IMR-90 (cell line): ENCODE data around the gene RGS16. TPM values are rescaled to one million over a fixed set of nuclear protein-coding genes. Genes with fewer than 3 reads are reported as not detected.

ENCODE experiments used
- ATAC-seq: fragments of 200-7000 bp; cut with Tn5 transposase; 2 replicates; pipeline ENCODE4 v1.9.1; 2020; ENCODE audit warnings: low read depth, mild to moderate bottlenecking, moderate library complexity
- BruUV-seq: library from RNA; stranded (reverse); fragments of 400-500 nt; replicated peaks from 2 replicates; lab custom pipeline; 2021; lab: Mats Ljungman, UMichigan
- CTCF ChIA-PET: fragments of 300-600 bp; formaldehyde crosslinking; extraction: SDS; loops from one replicate; lab custom pipeline; 2021; ENCODE audit warnings: antibody characterized with exemption; lab: Yijun Ruan, JAX
- POLR2A ChIA-PET: fragments of 300-600 bp; sonication (Branson Sonifier 250); formaldehyde crosslinking; loops from one replicate; lab custom pipeline; 2022; ENCODE audit warnings: antibody characterized with exemption; ENCODE audit not compliant: unreplicated experiment; lab: Charles Lee
- DNase-seq: peaks from one replicate; pipeline ENCODE4 v3.0.0; 2013
- H2AFZ ChIP-seq: replicated peaks from 2 replicates; pipeline ENCODE3; 2013; ENCODE audit warnings: low read length, mild to moderate bottlenecking; ENCODE audit not compliant: poor library complexity
- H2AK5ac ChIP-seq: 2 replicates; pipeline ENCODE4 v1.6.1; 2013; ENCODE audit warnings: low read depth, low read length, inconsistent platforms
- H2AK9ac ChIP-seq: replicated peaks from 2 replicates; pipeline ENCODE3; 2013; ENCODE audit warnings: mild to moderate bottlenecking, low read depth, low read length, moderate library complexity; ENCODE audit not compliant: poor library complexity
- H2BK120ac ChIP-seq: 2 replicates; pipeline ENCODE4 v1.6.1; 2013; ENCODE audit warnings: low read depth, low read length, inconsistent platforms
- H2BK15ac ChIP-seq: 3 replicates; pipeline ENCODE4 v1.6.1; 2013; ENCODE audit warnings: low read depth, low read length, inconsistent platforms
- H2BK20ac ChIP-seq: 2 replicates; pipeline ENCODE4 v1.6.1; 2013; ENCODE audit warnings: low read depth, mild to moderate bottlenecking, inconsistent platforms, low read length, moderate library complexity
- H2BK5ac ChIP-seq: 2 replicates; pipeline ENCODE4 v1.6.1; 2013; ENCODE audit warnings: mild to moderate bottlenecking, low read depth, low read length, inconsistent platforms; ENCODE audit not compliant: poor library complexity, severe bottlenecking
- H3K14ac ChIP-seq: replicated peaks from 2 replicates; pipeline ENCODE4 v1.6.1; 2013; ENCODE audit warnings: low read depth, low read length, inconsistent platforms
- H3K18ac ChIP-seq: 2 replicates; pipeline ENCODE4 v1.6.1; 2013; ENCODE audit warnings: low read depth, low read length, control low read depth
- H3K23ac ChIP-seq: 2 replicates; pipeline ENCODE4 v1.6.1; 2013; ENCODE audit warnings: low read depth, low read length, inconsistent platforms
- H3K27ac ChIP-seq: 2 replicates; pipeline ENCODE4 v1.5.1; 2013; ENCODE audit warnings: mild to moderate bottlenecking, control low read depth, low read length; ENCODE audit not compliant: insufficient read depth
- H3K27me3 ChIP-seq: 2 replicates; pipeline ENCODE4 v1.6.1; 2013; ENCODE audit warnings: low read length; ENCODE audit not compliant: control insufficient read depth, insufficient read depth
- H3K36me3 ChIP-seq: 2 replicates; pipeline ENCODE4 v1.6.1; 2013; ENCODE audit warnings: low read length, mixed read lengths; ENCODE audit not compliant: control insufficient read depth, insufficient read depth
- H3K4ac ChIP-seq: 2 replicates; pipeline ENCODE4 v1.6.1; 2013; ENCODE audit warnings: low read depth, low read length, inconsistent platforms
- H3K4me1 ChIP-seq: 2 replicates; pipeline ENCODE4 v1.6.1; 2013; ENCODE audit warnings: low read length, mixed read lengths; ENCODE audit not compliant: control insufficient read depth, insufficient read depth
- H3K4me2 ChIP-seq: 2 replicates; pipeline ENCODE4 v1.6.1; 2013; ENCODE audit warnings: low read depth, mild to moderate bottlenecking, control low read depth, low read length, moderate library complexity
- H3K4me3 ChIP-seq: 2 replicates; pipeline ENCODE4 v1.5.1; 2013; ENCODE audit warnings: low read depth, mild to moderate bottlenecking, control low read depth, low read length, moderate library complexity; ENCODE audit not compliant: insufficient read depth
- H3K56ac ChIP-seq: 2 replicates; pipeline ENCODE4 v1.6.1; 2013; ENCODE audit warnings: low read length, inconsistent platforms; ENCODE audit not compliant: insufficient read depth; ENCODE audit errors: extremely low read depth
- H3K79me1 ChIP-seq, 2 experiments: 2 replicates each; pipeline ENCODE4 v1.6.1; 2013; ENCODE audit warnings: low read length in 2 of 2, inconsistent platforms in 1 of 2, low read depth in 1 of 2
- H3K9ac ChIP-seq: 2 replicates; pipeline ENCODE4 v1.6.1; 2013; ENCODE audit warnings: low read depth, low read length, control low read depth
- H3K9me1 ChIP-seq: 2 replicates; pipeline ENCODE4 v1.6.1; 2013; ENCODE audit warnings: low read length, inconsistent platforms; ENCODE audit not compliant: insufficient read depth
- H3K9me3 ChIP-seq: 2 replicates; pipeline ENCODE4 v1.6.1; 2013; ENCODE audit warnings: low read length; ENCODE audit not compliant: control insufficient read depth, insufficient read depth
- H4K20me1 ChIP-seq: 2 replicates; pipeline ENCODE4 v1.6.1; 2013; ENCODE audit warnings: low read length, inconsistent platforms; ENCODE audit not compliant: insufficient read depth
- H4K5ac ChIP-seq: 2 replicates; pipeline ENCODE4 v1.6.1; 2013; ENCODE audit warnings: mild to moderate bottlenecking, low read depth, low read length, control low read depth
- H4K8ac ChIP-seq, 2 experiments: 2 replicates each; pipeline ENCODE4 v1.6.1; 2013; ENCODE audit warnings: low read depth in 2 of 2, low read length in 2 of 2, control low read depth in 1 of 2, inconsistent platforms in 1 of 2
- H4K91ac ChIP-seq: 2 replicates; pipeline ENCODE4 v1.6.1; 2013; ENCODE audit warnings: low read depth, low read length, inconsistent platforms; ENCODE audit not compliant: insufficient read depth
- CTCF ChIP-seq: conservative IDR thresholded peaks from 2 replicates; pipeline ENCODE4 v1.5.1; 2012; ENCODE audit warnings: mild to moderate bottlenecking, low read depth, low read length, improper control_type of control experiment
- FOS ChIP-seq: fragments of 150-350 bp; IDR thresholded peaks from 2 replicates; pipeline ENCODE4 v1.6.1; 2016; ENCODE audit warnings: low read depth, low read length
- MAFK ChIP-seq: IDR thresholded peaks from 2 replicates; pipeline ENCODE4 v1.6.1; 2012; ENCODE audit warnings: low read depth, low read length, improper control_type of control experiment
- NFE2L2 ChIP-seq: fragments of 150-350 bp; IDR thresholded peaks from 2 replicates; pipeline ENCODE4 v1.6.1; 2016; ENCODE audit warnings: low read depth, mild to moderate bottlenecking, low read length
- WGBS, 2 experiments: methylation state at CpG; one replicate each; pipeline versions ENCODE4 v1.1.5 to v1.1.7; 2013; ENCODE audit warnings: missing lambda C conversion rate in 2 of 2; ENCODE audit not compliant: insufficient read length in 1 of 2; ENCODE audit errors: extremely low coverage in 2 of 2; 5-methylcytosine and 5-hydroxymethylcytosine counted together
- dilution Hi-C: fragments of 300-500 bp; cut with HindIII; formaldehyde crosslinking; loops from one replicate; pipeline ENCODE4 v1.14.3; 2018; ENCODE audit warnings: low sequenced_read_pairs; ENCODE audit not compliant: unreplicated experiment
- in situ Hi-C: fragments of 300-500 bp; cut with MboI; formaldehyde crosslinking; loops from 3 replicates; pipeline ENCODE4 v1.14.3; 2019; ENCODE audit warnings: low sequenced_read_pairs, inconsistent platforms, mixed read lengths
- intact Hi-C: fragments of 100-400 bp; cut with micrococcal nuclease; formaldehyde crosslinking; loops from 2 replicates; pipeline ENCODE4 v1.10.0; 2022
- polyA plus RNA-seq, 3 experiments: library from polyadenylated mRNA; depleted of rRNA; stranded (reverse); fragments of >200 nt; gene quantifications; 2 replicates each; pipeline ENCODE4 v1.2.3, GENCODE V29; 2012; ENCODE audit warnings: low replicate concordance in 1 of 3
- total RNA-seq: library from RNA; depleted of rRNA; stranded (reverse); fragments of >200 nt; gene quantifications from 2 replicates; pipeline ENCODE4 v1.2.3, GENCODE V29; 2012

The RGS16 gene
- total and polyA plus RNA-seq, 2 of the 4 experiments (the other 2 are of a cell fraction), result 0.15 to 0.18 TPM

GRCh38 chr1:182630586-182630985, 26.4 kb upstream of the RGS16 start:
- Histone ChIP-seq H3K4me2 (no peak overlapping the region), H3K56ac (no peak overlapping the region), H2AK9ac (no peak overlapping the region), H4K8ac (no peak overlapping the region), H3K27me3 (peaks cover 13% of the 10 kb centered on the region), H3K4ac (no peak overlapping the region), H3K36me3 (no peaks in the 10 kb centered on the region), H4K91ac (no peak overlapping the region), H4K5ac (no peak overlapping the region), H2AK5ac (no peak overlapping the region), H2BK20ac (no peak overlapping the region), H2AFZ (no peak overlapping the region), H2BK5ac (no peak overlapping the region), H3K9me1 (peaks cover 4% of the 10 kb centered on the region; the same call in 1 of the 2 replicates), H3K4me1 (peaks cover 2% of the 10 kb centered on the region; the same call in 1 of the 2 replicates), H3K14ac (no peak overlapping the region), H3K9ac (no peak overlapping the region), H3K4me3 (no peak overlapping the region), H3K9me3 (no peaks in the 10 kb centered on the region), H2BK120ac (no peak overlapping the region), H4K20me1 (no peaks in the 10 kb centered on the region), H3K18ac (no peak overlapping the region), H3K23ac (no peak overlapping the region), H2BK15ac (no peak overlapping the region), H3K79me1 (no peaks in the 10 kb centered on the region), H3K27ac (no peak overlapping the region)
- in situ Hi-C loops (no loop called here), dilution Hi-C loops (no loop called here), intact Hi-C loops (no loop called here)
- WGBS, 2 experiments, result no CpG with 5 or more reads among the region's 1 CpG
- no TSS peak for BruUV-seq
- CTCF ChIA-PET, result no interaction called here
- DNase-seq (no peak), ATAC-seq (no peak)
- no peak for TF ChIP-seq NFE2L2
- no peak for TF ChIP-seq FOS
- no peak for TF ChIP-seq CTCF
- no peak for TF ChIP-seq MAFK
- POLR2A ChIA-PET, result no interaction called here
